ENCODE measurements around the gene FHIP1B. TPM values are rescaled to one million over a fixed set of nuclear protein-coding genes. Genes with fewer than 3 reads are reported as not detected.

The FHIP1B gene
- total and polyA plus RNA-seq, 12 donors: 13.4 to 23.3 (median 14.7) TPM

GRCh38 chr11:6271598-6271997 lies 37.2 kb upstream of the FHIP1B start:
- TF ChIP-seq CTCF (IDR thresholded peaks at IDR 0.05): no peak
- ATAC-seq (peak in 2 of 8 donors; percentile 44 to 55), DNase-seq (no peak)
- no peak overlapping the region for H3K4me3 ChIP-seq
- H3K4me1 ChIP-seq: peaks cover 0 to 24% (median 10%) of the 10 kb centered on the region in 9 donors
- peaks cover 0 to 3% (median 0%) of the 10 kb centered on the region in 7 donors for H3K27me3 ChIP-seq
- H3K36me3 ChIP-seq: no peaks in the 10 kb centered on the region
- H3K27ac ChIP-seq: no peak overlapping the region
- peaks cover 0 to 5% (median 0%) of the 10 kb centered on the region in 11 donors for H3K9me3 ChIP-seq
- WGBS, 2 donors: 48 to 49% methylated on average over 3 of the region's 3 CpGs
- intact Hi-C loops (cut with DNase I): no loop called here

DNA sequence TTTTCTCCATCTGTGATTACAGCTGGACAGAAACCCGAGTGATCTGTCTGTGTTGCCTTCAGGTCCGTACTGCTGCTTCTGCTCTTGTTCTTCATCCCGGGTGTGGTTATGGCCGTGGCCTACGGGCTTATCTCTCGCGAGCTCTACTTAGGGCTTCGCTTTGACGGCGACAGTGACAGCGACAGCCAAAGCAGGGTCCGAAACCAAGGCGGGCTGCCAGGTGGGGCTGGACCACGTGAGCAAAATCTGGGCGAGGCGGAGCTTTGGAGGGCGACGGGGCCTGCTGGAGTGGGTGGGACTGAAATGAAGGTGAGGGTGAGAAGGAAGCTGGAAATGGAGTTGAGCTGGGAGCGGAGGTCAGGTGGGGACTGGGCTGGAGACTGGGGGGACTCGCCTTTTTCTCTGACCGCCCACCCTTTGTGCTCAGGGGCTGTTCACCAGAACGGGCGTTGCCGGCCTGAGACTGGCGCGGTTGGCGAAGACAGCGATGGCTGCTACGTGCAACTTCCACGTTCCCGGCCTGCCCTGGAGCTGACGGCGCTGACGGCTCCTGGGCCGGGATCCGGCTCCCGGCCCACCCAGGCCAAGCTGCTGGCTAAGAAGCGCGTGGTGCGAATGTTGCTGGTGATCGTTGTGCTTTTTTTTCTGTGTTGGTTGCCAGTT lies 36.3 kb upstream of the FHIP1B start:
- DNase-seq (no peak), ATAC-seq (no peak)
- Histone ChIP-seq H3K9me3 (no peaks in the 10 kb centered on the region), H3K4me1 (peaks cover 0 to 24% (median 10%) of the 10 kb centered on the region in 9 donors), H3K4me3 (peak overlapping the region in 1 of 10 donors; percentile 2), H3K36me3 (no peaks in the 10 kb centered on the region), H3K27me3 (no peaks in the 10 kb centered on the region), H3K27ac (no peak overlapping the region)
- intact Hi-C loops (cut with DNase I): no loop called here
- 85 to 94% methylated on average over 41 of the region's 41 CpGs for WGBS, 2 donors
- TF ChIP-seq CTCF (IDR thresholded peaks at IDR 0.05): no peak

GRCh38 chr11:6269994-6270393 lies 35.6 kb upstream of the FHIP1B start:
- no peak overlapping the region for H3K27ac ChIP-seq
- no peaks in the 10 kb centered on the region for H3K9me3 ChIP-seq
- peaks cover 0 to 24% (median 10%) of the 10 kb centered on the region in 9 donors for H3K4me1 ChIP-seq
- DNase-seq (no peak), ATAC-seq (no peak)
- no peaks in the 10 kb centered on the region for H3K36me3 ChIP-seq
- H3K27me3 ChIP-seq: no peaks in the 10 kb centered on the region
- TF ChIP-seq CTCF (IDR thresholded peaks at IDR 0.05): peak in 2 of 9 donors; percentile 9 to 32
- no peak overlapping the region for H3K4me3 ChIP-seq
- 89 to 93% methylated on average over 24 of the region's 24 CpGs for WGBS, 2 donors
- intact Hi-C loops (cut with DNase I): no loop called here

GRCh38 chr11:6268820-6269219 lies 34.4 kb upstream of the FHIP1B start:
- H3K9me3 ChIP-seq: no peaks in the 10 kb centered on the region
- WGBS, 2 donors: 85 to 87% methylated on average over 1 of the region's 1 CpG
- H3K4me3 ChIP-seq: no peak overlapping the region
- TF ChIP-seq CTCF (IDR thresholded peaks at IDR 0.05): no peak
- ATAC-seq (no peak), DNase-seq (no peak)
- peaks cover 0 to 7% (median 0%) of the 10 kb centered on the region in 7 donors for H3K27me3 ChIP-seq
- no peak overlapping the region for H3K27ac ChIP-seq
- intact Hi-C loops (cut with DNase I): no loop called here
- peaks cover 0 to 24% (median 10%) of the 10 kb centered on the region in 9 donors for H3K4me1 ChIP-seq
- H3K36me3 ChIP-seq: no peaks in the 10 kb centered on the region
